Activated B cell treated with CpG ODN at 0.5 μM for 24 hours (primary cell): ENCODE results near the gene PRKCH. TPM values are rescaled to one million over a fixed set of nuclear protein-coding genes. Genes with fewer than 3 reads are reported as not detected.

ENCODE experiments used
- ATAC-seq: fragments of 200-7000 bp; cut with Tn5 transposase; one replicate; pipeline ENCODE4 v1.10.0; 2021; ENCODE audit warnings: low read depth, mild to moderate bottlenecking, moderate library complexity
- CTCF ChIA-PET: fragments of 350-600 bp; sonication (Branson Sonifier 250); formaldehyde crosslinking; loops from one replicate; lab custom pipeline; 2021; ENCODE audit warnings: antibody characterized with exemption; lab: Charles Lee
- POLR2A ChIA-PET: fragments of 350-600 bp; sonication (Branson Sonifier 250); formaldehyde crosslinking; loops from one replicate; lab custom pipeline; 2021; ENCODE audit warnings: antibody characterized with exemption; lab: Charles Lee
- DNase-seq: peaks from one replicate; pipeline ENCODE4 v3.0.0; 2022
- H3K27ac Mint-ChIP-seq: one replicate; pipeline ENCODE4 v1.8.0; 2020; ENCODE audit warnings: mixed read lengths
- H3K27me3 Mint-ChIP-seq: one replicate; pipeline ENCODE4 v1.8.0; 2021; ENCODE audit warnings: mixed read lengths
- H3K36me3 Mint-ChIP-seq: one replicate; pipeline ENCODE4 v1.8.0; 2021; ENCODE audit warnings: low read depth, mixed read lengths
- H3K4me1 Mint-ChIP-seq: one replicate; pipeline ENCODE4 v1.8.0; 2021; ENCODE audit warnings: mixed read lengths
- H3K4me3 Mint-ChIP-seq: one replicate; pipeline ENCODE4 v1.8.0; 2020; ENCODE audit warnings: mild to moderate bottlenecking, mixed read lengths
- H3K9me3 Mint-ChIP-seq: one replicate; pipeline ENCODE4 v1.8.0; 2020; ENCODE audit warnings: mixed read lengths
- CTCF ChIP-seq: fragments of 200-600 bp; IDR thresholded peaks from one replicate; pipeline ENCODE4 v1.8.0; 2022; ENCODE audit warnings: antibody characterized with exemption, mild to moderate bottlenecking
- intact Hi-C: fragments of 100-400 bp; cut with micrococcal nuclease; formaldehyde crosslinking; loops from one replicate; pipeline ENCODE4 v1.15.1; 2024
- total RNA-seq: library from RNA; stranded (reverse); gene quantifications from 2 replicates; pipeline ENCODE4 v1.2.3, GENCODE V29; 2022

Gene PRKCH
- total RNA-seq, 1 donor from 2014 or later, result 4.6 TPM

- POLR2A ChIA-PET, result interaction anchor here (1.0 to 2.0 kb wide), 12 partner anchors 11 to 270 kb away, joined by 3 to 34 read pairs (median 6); partner anchors contain the start of gene HIF1A
- peak; percentile 13 for ATAC-seq
Observed at GRCh38 chr14:61567838-61568571, 246.6 kb downstream of the PRKCH start.

GRCh38 chr14:61568572-61569011 lies 247.2 kb downstream of the PRKCH start:
- intact Hi-C loops, result loop anchor here (1.0 kb wide), 5 partner anchors 15 to 162 kb away; partner anchors contain the start of gene HIF1A
- ATAC-seq, result peak; percentile 89
- peaks cover 58% of the 10 kb centered on the region for H3K4me1 Mint-ChIP-seq
- H3K36me3 Mint-ChIP-seq, result no peaks in the 10 kb centered on the region
- CTCF ChIA-PET, result interaction anchor here (0.9 to 1.9 kb wide), 6 partner anchors 11 to 95 kb away, joined by 3 to 19 read pairs (median 5); no protein-coding TSS in a partner anchor
- peaks cover 2% of the 10 kb centered on the region for H3K9me3 Mint-ChIP-seq
- no peaks in the 10 kb centered on the region for H3K27me3 Mint-ChIP-seq
- peak overlapping the region; percentile 83 for H3K4me3 Mint-ChIP-seq
- DNase-seq, result peak; percentile 74
- POLR2A ChIA-PET, result interaction anchor here (0.6 to 2.0 kb wide), 17 partner anchors 9 to 269 kb away, joined by 3 to 34 read pairs (median 5); partner anchors contain the start of gene HIF1A
- H3K27ac Mint-ChIP-seq, result peak overlapping the region; percentile 80
- TF ChIP-seq CTCF, result no peak

More at GRCh38 chr14:61567838-61568571, 246.6 kb downstream of the PRKCH start:
- no peak for DNase-seq
- H3K4me1 Mint-ChIP-seq, result peaks cover 59% of the 10 kb centered on the region
- CTCF ChIA-PET, result interaction anchor here (0.9 to 1.9 kb wide), 6 partner anchors 12 to 96 kb away, joined by 3 to 19 read pairs (median 5); no protein-coding TSS in a partner anchor
- H3K27me3 Mint-ChIP-seq, result no peaks in the 10 kb centered on the region
- no peaks in the 10 kb centered on the region for H3K36me3 Mint-ChIP-seq
- no peak for TF ChIP-seq CTCF
- peaks cover 2% of the 10 kb centered on the region for H3K9me3 Mint-ChIP-seq
- intact Hi-C loops, result loop anchor here (1.0 kb wide), 5 partner anchors 15 to 162 kb away; partner anchors contain the start of gene HIF1A
- H3K4me3 Mint-ChIP-seq, result peak overlapping the region; percentile 83
- H3K27ac Mint-ChIP-seq, result peak overlapping the region; percentile 80

GRCh38 chr14:61569308-61569707 lies 247.9 kb downstream of the PRKCH start:
- Mint-ChIP-seq H3K27ac (peak overlapping the region; percentile 80), H3K4me3 (peak overlapping the region; percentile 83), H3K9me3 (peaks cover 2% of the 10 kb centered on the region), H3K27me3 (no peaks in the 10 kb centered on the region), H3K36me3 (no peaks in the 10 kb centered on the region), H3K4me1 (peaks cover 51% of the 10 kb centered on the region)
- CTCF ChIA-PET, result interaction anchor here (0.9 to 1.9 kb wide), 6 partner anchors 10 to 94 kb away, joined by 3 to 19 read pairs (median 5); no protein-coding TSS in a partner anchor
- ATAC-seq (no peak), DNase-seq (no peak)
- POLR2A ChIA-PET, result interaction anchor here (0.5 to 2.0 kb wide), 17 partner anchors 8 to 268 kb away, joined by 3 to 34 read pairs (median 5); partner anchors contain the start of gene HIF1A
- intact Hi-C loops, result no loop called here
- no peak for TF ChIP-seq CTCF

- intact Hi-C loops, result no loop called here
Observed at GRCh38 chr14:61569812-61570548, 248.6 kb downstream of the PRKCH start.

More at GRCh38 chr14:61569812-61570548, 248.6 kb downstream of the PRKCH start:
- peaks cover 48% of the 10 kb centered on the region for H3K4me1 Mint-ChIP-seq
- H3K4me3 Mint-ChIP-seq, result peak overlapping the region; percentile 4
- CTCF ChIA-PET, result interaction anchor here (1.4 to 1.9 kb wide), 4 partner anchors 67 to 109 kb away, joined by 4 to 19 read pairs (median 6); no protein-coding TSS in a partner anchor
- H3K27me3 Mint-ChIP-seq, result no peaks in the 10 kb centered on the region
- peak overlapping the region; percentile 64 for H3K27ac Mint-ChIP-seq
- DNase-seq (no peak), ATAC-seq (no peak)
- POLR2A ChIA-PET, result interaction anchor here (1.0 to 2.0 kb wide), 4 partner anchors 17 to 126 kb away, joined by 5 to 21 read pairs (median 20); partner anchors contain the start of gene HIF1A
- H3K9me3 Mint-ChIP-seq, result peaks cover 2% of the 10 kb centered on the region
- H3K36me3 Mint-ChIP-seq, result no peaks in the 10 kb centered on the region
- TF ChIP-seq CTCF, result no peak
